ENCODE data around the gene WDR44.
"Not testable (repeated sequence)": the region's sequence is repeated elsewhere in the genome, so short reads cannot be mapped to it uniquely, and the experiment has no call there.

Gene WDR44

GRCh38 chrX:118486693-118487092 lies 140.8 kb downstream of the WDR44 start:
- not testable (repeated sequence) for H3K27me3 ChIP-seq (ENCODE audit: control insufficient read depth, insufficient read depth, low read length); H3K4me1 ChIP-seq (ENCODE audit: control insufficient read depth, insufficient read depth, low read length); H3K4me3 ChIP-seq (ENCODE audit: low read length); H3K9me3 ChIP-seq (replicated peaks; ENCODE audit: low read length); H3K4me2 ChIP-seq (ENCODE audit: low read length); H3K36me3 ChIP-seq (ENCODE audit: insufficient read depth, low read length); H3K9ac ChIP-seq (ENCODE audit: low read depth, low read length)

DNA sequence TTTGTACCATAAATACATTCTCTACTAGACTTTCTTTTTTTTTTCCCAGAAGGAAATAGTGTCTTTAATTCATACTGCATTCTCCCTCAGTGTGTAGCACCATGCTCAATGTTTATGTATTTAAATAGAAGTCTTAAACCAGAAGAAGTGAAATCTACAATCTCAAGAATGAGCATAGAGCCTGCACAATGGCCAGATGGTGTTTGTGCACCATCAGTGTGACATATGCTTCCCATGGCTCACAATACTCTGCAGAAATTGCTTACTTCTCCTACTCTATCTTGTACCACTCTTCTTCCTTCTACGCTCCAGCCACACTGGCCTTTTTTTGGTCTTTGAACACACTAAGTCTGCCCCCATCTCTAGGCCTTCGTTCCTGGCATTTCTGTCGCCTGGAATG lies 147.1 kb downstream of the WDR44 start:
- Histone ChIP-seq H3K27me3 (ENCODE audit: control insufficient read depth, insufficient read depth, low read length) (no peaks in the 10 kb centered on the region), H3K36me3 (ENCODE audit: insufficient read depth, low read length) (no peaks in the 10 kb centered on the region), H3K9ac (ENCODE audit: low read depth, low read length) (no peak overlapping the region), H3K4me2 (ENCODE audit: low read length) (no peak overlapping the region), H3K9me3 (replicated peaks; ENCODE audit: low read length) (no peaks in the 10 kb centered on the region), H3K4me3 (ENCODE audit: low read length) (no peak overlapping the region), H3K4me1 (ENCODE audit: control insufficient read depth, insufficient read depth, low read length) (no peaks in the 10 kb centered on the region)

GRCh38 chrX:118493653-118494297 lies 147.9 kb downstream of the WDR44 start:
- Histone ChIP-seq H3K4me3 (ENCODE audit: low read length) (no peak overlapping the region), H3K27me3 (ENCODE audit: control insufficient read depth, insufficient read depth, low read length) (no peaks in the 10 kb centered on the region), H3K9me3 (replicated peaks; ENCODE audit: low read length) (no peaks in the 10 kb centered on the region), H3K4me1 (ENCODE audit: control insufficient read depth, insufficient read depth, low read length) (no peaks in the 10 kb centered on the region), H3K4me2 (ENCODE audit: low read length) (no peak overlapping the region), H3K9ac (ENCODE audit: low read depth, low read length) (no peak overlapping the region), H3K36me3 (ENCODE audit: insufficient read depth, low read length) (no peaks in the 10 kb centered on the region)

GRCh38 chrX:118495061-118495921 lies 149.4 kb downstream of the WDR44 start, which contains the start of gene DOCK11:
TSS of gene DOCK11 (plus strand) at chrX:118495815. CDS start at chrX:118495972, 157 bp downstream.
- Histone ChIP-seq H3K4me3 (ENCODE audit: low read length) (peak within 1 kb of the TSS; percentile 78), H3K9ac (ENCODE audit: low read depth, low read length) (peak within 1 kb of the TSS; percentile 68), H3K9me3 (replicated peaks; ENCODE audit: low read length) (no peaks in the 10 kb centered on the region)

GRCh38 chrX:118495958-118496762 lies 150.3 kb downstream of the WDR44 start:
- Histone ChIP-seq H3K9me3 (replicated peaks; ENCODE audit: low read length) (no peaks in the 10 kb centered on the region), H3K9ac (ENCODE audit: low read depth, low read length) (peak overlapping the region; percentile 68)

More at GRCh38 chrX:118495061-118495921, 149.4 kb downstream of the WDR44 start, which contains the start of gene DOCK11:
- Histone ChIP-seq H3K27me3 (ENCODE audit: control insufficient read depth, insufficient read depth, low read length) (no peaks in the 10 kb centered on the region), H3K36me3 (ENCODE audit: insufficient read depth, low read length) (no peaks in the 10 kb centered on the region), H3K4me1 (ENCODE audit: control insufficient read depth, insufficient read depth, low read length) (no peaks in the 10 kb centered on the region), H3K4me2 (ENCODE audit: low read length) (peak within 1 kb of the TSS; percentile 85)

DNA sequence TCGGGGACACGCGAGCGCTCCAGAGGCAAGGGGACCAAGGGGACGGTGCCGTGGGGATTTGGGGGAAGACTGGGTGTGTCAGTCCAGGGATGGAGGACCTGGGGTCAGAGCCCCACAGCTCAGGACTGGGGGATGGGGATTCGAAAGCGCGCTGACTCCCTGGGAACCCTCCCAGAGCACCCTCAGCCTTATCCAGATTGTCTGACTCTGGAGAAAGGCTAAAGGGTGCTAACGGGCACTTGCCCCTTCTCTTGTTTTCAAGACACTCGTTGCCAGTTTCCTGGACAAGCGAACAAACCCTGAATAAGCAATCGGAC lies 150.8 kb downstream of the WDR44 start:
- Histone ChIP-seq H3K36me3 (ENCODE audit: insufficient read depth, low read length) (no peaks in the 10 kb centered on the region), H3K9ac (ENCODE audit: low read depth, low read length) (peak overlapping the region; percentile 68), H3K4me1 (ENCODE audit: control insufficient read depth, insufficient read depth, low read length) (no peaks in the 10 kb centered on the region), H3K9me3 (replicated peaks; ENCODE audit: low read length) (no peaks in the 10 kb centered on the region), H3K27me3 (ENCODE audit: control insufficient read depth, insufficient read depth, low read length) (no peaks in the 10 kb centered on the region), H3K4me2 (ENCODE audit: low read length) (peak overlapping the region; percentile 85), H3K4me3 (ENCODE audit: low read length) (peak overlapping the region; percentile 78)

More at GRCh38 chrX:118495958-118496762, 150.3 kb downstream of the WDR44 start:
- no peaks in the 10 kb centered on the region for H3K36me3 ChIP-seq (ENCODE audit: insufficient read depth, low read length)
- H3K27me3 ChIP-seq (ENCODE audit: control insufficient read depth, insufficient read depth, low read length): no peaks in the 10 kb centered on the region
- peak overlapping the region; percentile 85 for H3K4me2 ChIP-seq (ENCODE audit: low read length)
- H3K4me1 ChIP-seq (ENCODE audit: control insufficient read depth, insufficient read depth, low read length): no peaks in the 10 kb centered on the region
- H3K4me3 ChIP-seq (ENCODE audit: low read length): peak overlapping the region; percentile 78

- Histone ChIP-seq H3K4me3 (ENCODE audit: low read length) (peak overlapping the region; percentile 78), H3K9ac (ENCODE audit: low read depth, low read length) (peak overlapping the region; percentile 68)
Measured at GRCh38 chrX:118497180-118497818, 151.4 kb downstream of the WDR44 start.

DNA sequence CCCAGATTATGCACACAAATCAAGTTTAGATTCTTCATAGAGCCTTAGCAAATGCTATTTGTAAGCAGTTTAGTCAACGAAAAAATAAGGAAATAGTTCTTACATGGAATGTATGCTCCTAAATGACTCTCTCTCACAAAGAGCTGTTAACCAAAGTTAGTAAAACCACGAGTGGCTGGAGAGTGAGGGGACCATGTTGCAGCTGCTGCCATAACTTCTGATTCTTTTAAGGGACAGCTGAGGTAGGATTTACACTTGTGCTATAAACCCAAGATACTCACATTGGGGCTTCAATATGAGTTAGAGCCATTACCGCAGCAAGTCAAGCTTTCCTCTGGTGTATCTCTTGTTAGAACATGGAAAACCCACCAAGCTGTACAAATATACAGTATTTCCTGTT lies 152.4 kb downstream of the WDR44 start:
- H3K4me2 ChIP-seq (ENCODE audit: low read length): no peak overlapping the region
- no peak overlapping the region for H3K4me3 ChIP-seq (ENCODE audit: low read length)
- no peaks in the 10 kb centered on the region for H3K4me1 ChIP-seq (ENCODE audit: control insufficient read depth, insufficient read depth, low read length)
- H3K9me3 ChIP-seq (replicated peaks; ENCODE audit: low read length): no peaks in the 10 kb centered on the region
- H3K9ac ChIP-seq (ENCODE audit: low read depth, low read length): no peak overlapping the region
- no peaks in the 10 kb centered on the region for H3K36me3 ChIP-seq (ENCODE audit: insufficient read depth, low read length)
- H3K27me3 ChIP-seq (ENCODE audit: control insufficient read depth, insufficient read depth, low read length): no peaks in the 10 kb centered on the region

More at GRCh38 chrX:118497180-118497818, 151.4 kb downstream of the WDR44 start:
- Histone ChIP-seq H3K4me2 (ENCODE audit: low read length) (peak overlapping the region; percentile 85), H3K36me3 (ENCODE audit: insufficient read depth, low read length) (no peaks in the 10 kb centered on the region), H3K9me3 (replicated peaks; ENCODE audit: low read length) (no peaks in the 10 kb centered on the region), H3K4me1 (ENCODE audit: control insufficient read depth, insufficient read depth, low read length) (no peaks in the 10 kb centered on the region), H3K27me3 (ENCODE audit: control insufficient read depth, insufficient read depth, low read length) (no peaks in the 10 kb centered on the region)

- Histone ChIP-seq H3K36me3 (ENCODE audit: insufficient read depth, low read length) (no peaks in the 10 kb centered on the region), H3K4me1 (ENCODE audit: control insufficient read depth, insufficient read depth, low read length) (no peaks in the 10 kb centered on the region), H3K27me3 (ENCODE audit: control insufficient read depth, insufficient read depth, low read length) (no peaks in the 10 kb centered on the region), H3K4me3 (ENCODE audit: low read length) (no peak overlapping the region), H3K9me3 (replicated peaks; ENCODE audit: low read length) (no peaks in the 10 kb centered on the region), H3K9ac (ENCODE audit: low read depth, low read length) (no peak overlapping the region), H3K4me2 (ENCODE audit: low read length) (no peak overlapping the region)
Measured at GRCh38 chrX:118498755-118499154, 152.8 kb downstream of the WDR44 start.

GRCh38 chrX:118499295-118499694 lies 153.4 kb downstream of the WDR44 start:
- H3K4me2 ChIP-seq (ENCODE audit: low read length): no peak overlapping the region
- no peaks in the 10 kb centered on the region for H3K9me3 ChIP-seq (replicated peaks; ENCODE audit: low read length)
- H3K27me3 ChIP-seq (ENCODE audit: control insufficient read depth, insufficient read depth, low read length): no peaks in the 10 kb centered on the region
- H3K4me3 ChIP-seq (ENCODE audit: low read length): no peak overlapping the region
- H3K36me3 ChIP-seq (ENCODE audit: insufficient read depth, low read length): no peaks in the 10 kb centered on the region
- H3K4me1 ChIP-seq (ENCODE audit: control insufficient read depth, insufficient read depth, low read length): no peaks in the 10 kb centered on the region
- no peak overlapping the region for H3K9ac ChIP-seq (ENCODE audit: low read depth, low read length)
